OCI-LY3 (cell line): ENCODE results near the gene KPNB1.

Experiments used
- H2AFZ ChIP-seq: fragments of 200-600, 300-600 bp; shearing (Covaris generic); 2 replicates; pipeline ENCODE4 v1.6.0; 2014; ENCODE audit warnings: antibody characterized with exemption, low read depth, low read length
- H3K27ac ChIP-seq: fragments of 200-600, 300-600 bp; sonication (generic); 2 replicates; pipeline ENCODE4 v1.5.1; 2014; ENCODE audit warnings: mild to moderate bottlenecking, low read length, moderate library complexity, mixed read lengths
- H3K27me3 ChIP-seq: fragments of 200-600, 300-600 bp; sonication (generic); 2 replicates; pipeline ENCODE4 v1.6.1; 2014; ENCODE audit warnings: low read depth, low read length, mixed read lengths
- H3K36me3 ChIP-seq: fragments of 200-600, 300-600 bp; sonication (generic); replicated peaks from 2 replicates; pipeline ENCODE3; 2014; ENCODE audit warnings: low read depth, low read length, mixed read lengths
- H3K4me1 ChIP-seq: fragments of 300-600, 200-600 bp; sonication (generic); 2 replicates; pipeline ENCODE4 v1.6.1; 2014; ENCODE audit warnings: low read length, mixed read lengths
- H3K4me2 ChIP-seq: fragments of 200-600, 300-600 bp; sonication (generic); 2 replicates; pipeline ENCODE4 v1.6.1; 2014; ENCODE audit warnings: low read length, mixed read lengths
- H3K4me3 ChIP-seq: fragments of 300-600, 200-600 bp; sonication (generic); 2 replicates; pipeline ENCODE4 v1.5.1; 2014; ENCODE audit warnings: antibody characterized with exemption, mild to moderate bottlenecking, low read length, moderate library complexity
- H3K79me2 ChIP-seq: fragments of 300-600, 200-600 bp; shearing (Covaris generic); 2 replicates; pipeline ENCODE4 v1.6.1; 2014; ENCODE audit warnings: mild to moderate bottlenecking, low read length, mixed read lengths
- H3K9ac ChIP-seq: fragments of 300-600, 200-600 bp; shearing (Covaris generic); 2 replicates; pipeline ENCODE4 v1.6.0; 2014; ENCODE audit warnings: mild to moderate bottlenecking, low read length, moderate library complexity
- H3K9me3 ChIP-seq: fragments of 200-600, 300-600 bp; shearing (Covaris generic); 2 replicates; pipeline ENCODE4 v1.6.1; 2014; ENCODE audit warnings: low read length, mixed read lengths; ENCODE audit not compliant: insufficient read depth
- H4K20me1 ChIP-seq: fragments of 200-600, 300-600 bp; sonication (generic); 2 replicates; pipeline ENCODE4 v1.6.1; 2016; ENCODE audit warnings: low read length, mixed read lengths; ENCODE audit not compliant: insufficient read depth
- EZH2phosphoT487 ChIP-seq: fragments of 200-600 bp; shearing (Covaris generic); IDR thresholded peaks from 2 replicates; pipeline ENCODE4 v1.6.1; 2018; ENCODE audit warnings: antibody characterized with exemption, mixed run types, low read depth
- TF ChIP-seq, protein P1 (sequence below): fragments of 200-600, 300-600 bp; sonication (generic); IDR thresholded peaks from 2 replicates; pipeline ENCODE4 v1.5.1; 2014; ENCODE audit warnings: antibody characterized with exemption, low read length, low read depth

KPNB1 gene

DNA sequence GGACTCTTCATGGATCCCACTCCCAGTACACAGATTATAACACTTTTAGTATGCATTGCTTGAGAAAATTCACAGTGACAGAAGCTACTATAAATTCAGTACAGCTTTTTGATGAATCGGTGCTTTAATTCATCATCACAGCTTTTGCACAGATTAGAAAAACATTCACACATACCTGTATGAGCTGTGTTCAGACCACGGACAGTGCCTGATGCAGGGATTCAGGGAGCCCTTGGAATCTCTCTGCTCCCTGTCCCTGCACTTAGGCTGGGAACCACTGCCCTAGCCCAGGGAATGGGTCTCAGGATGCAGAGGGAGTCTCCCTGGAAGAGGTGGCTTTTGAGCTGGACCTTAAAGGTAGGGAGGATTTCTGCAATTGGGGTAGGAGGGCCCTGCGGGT lies 58.2 kb downstream of the KPNB1 start:
- Histone ChIP-seq H2AFZ (no peak overlapping the region), H3K9me3 (no peaks in the 10 kb centered on the region), H3K4me2 (no peak overlapping the region), H3K4me3 (no peak overlapping the region), H3K79me2 (no peaks in the 10 kb centered on the region), H3K4me1 (peaks cover 19% of the 10 kb centered on the region; the same call in 1 of the 2 replicates), H3K36me3 (no peaks in the 10 kb centered on the region), H3K27ac (no peak overlapping the region), H3K27me3 (peaks cover 59% of the 10 kb centered on the region), H3K9ac (no peak overlapping the region), H4K20me1 (peaks cover 13% of the 10 kb centered on the region; the same call in 1 of the 2 replicates)
- TF ChIP-seq, protein P1, sequence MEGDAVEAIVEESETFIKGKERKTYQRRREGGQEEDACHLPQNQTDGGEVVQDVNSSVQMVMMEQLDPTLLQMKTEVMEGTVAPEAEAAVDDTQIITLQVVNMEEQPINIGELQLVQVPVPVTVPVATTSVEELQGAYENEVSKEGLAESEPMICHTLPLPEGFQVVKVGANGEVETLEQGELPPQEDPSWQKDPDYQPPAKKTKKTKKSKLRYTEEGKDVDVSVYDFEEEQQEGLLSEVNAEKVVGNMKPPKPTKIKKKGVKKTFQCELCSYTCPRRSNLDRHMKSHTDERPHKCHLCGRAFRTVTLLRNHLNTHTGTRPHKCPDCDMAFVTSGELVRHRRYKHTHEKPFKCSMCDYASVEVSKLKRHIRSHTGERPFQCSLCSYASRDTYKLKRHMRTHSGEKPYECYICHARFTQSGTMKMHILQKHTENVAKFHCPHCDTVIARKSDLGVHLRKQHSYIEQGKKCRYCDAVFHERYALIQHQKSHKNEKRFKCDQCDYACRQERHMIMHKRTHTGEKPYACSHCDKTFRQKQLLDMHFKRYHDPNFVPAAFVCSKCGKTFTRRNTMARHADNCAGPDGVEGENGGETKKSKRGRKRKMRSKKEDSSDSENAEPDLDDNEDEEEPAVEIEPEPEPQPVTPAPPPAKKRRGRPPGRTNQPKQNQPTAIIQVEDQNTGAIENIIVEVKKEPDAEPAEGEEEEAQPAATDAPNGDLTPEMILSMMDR = no peak
- no peak for TF ChIP-seq EZH2phosphoT487

DNA sequence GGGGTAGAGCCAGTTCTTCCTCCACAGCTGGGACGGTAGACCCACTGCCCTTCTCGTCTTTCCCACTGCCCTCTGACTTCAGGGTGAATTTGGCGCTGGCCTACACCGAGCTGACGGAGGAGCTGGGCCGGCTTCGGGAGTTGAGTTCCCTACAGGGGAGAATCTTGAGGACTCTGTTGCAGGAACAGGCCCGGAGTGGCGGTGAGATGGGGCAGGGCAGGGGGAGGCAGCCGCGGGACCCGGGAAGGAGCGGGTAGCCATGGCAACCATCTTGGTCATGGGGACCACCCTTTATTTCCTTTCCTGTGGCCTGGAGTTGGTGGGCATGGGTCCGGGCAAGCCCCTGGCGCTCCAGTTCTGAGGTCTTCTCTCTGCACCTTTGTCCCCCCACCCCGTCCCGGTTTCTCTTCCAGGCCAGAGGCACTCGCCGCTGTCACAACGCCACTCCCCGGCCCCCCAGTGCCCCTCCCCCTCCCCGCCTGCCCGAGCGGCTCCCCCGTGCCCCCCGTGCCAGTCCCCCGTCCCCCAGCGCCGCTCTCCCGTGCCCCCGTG lies 58.7 kb downstream of the KPNB1 start:
- H3K4me3 ChIP-seq = no peak overlapping the region
- no peak overlapping the region for H2AFZ ChIP-seq
- H3K36me3 ChIP-seq = no peaks in the 10 kb centered on the region
- no peak overlapping the region for H3K4me2 ChIP-seq
- peaks cover 59% of the 10 kb centered on the region for H3K27me3 ChIP-seq
- no peaks in the 10 kb centered on the region for H3K79me2 ChIP-seq
- no peak for TF ChIP-seq EZH2phosphoT487
- TF ChIP-seq, protein P1 = no peak
- no peak overlapping the region for H3K9ac ChIP-seq
- H3K4me1 ChIP-seq = peaks cover 15% of the 10 kb centered on the region; the same call in 1 of the 2 replicates
- peaks cover 16% of the 10 kb centered on the region; the same call in 1 of the 2 replicates for H4K20me1 ChIP-seq
- no peaks in the 10 kb centered on the region for H3K9me3 ChIP-seq
- no peak overlapping the region for H3K27ac ChIP-seq

DNA sequence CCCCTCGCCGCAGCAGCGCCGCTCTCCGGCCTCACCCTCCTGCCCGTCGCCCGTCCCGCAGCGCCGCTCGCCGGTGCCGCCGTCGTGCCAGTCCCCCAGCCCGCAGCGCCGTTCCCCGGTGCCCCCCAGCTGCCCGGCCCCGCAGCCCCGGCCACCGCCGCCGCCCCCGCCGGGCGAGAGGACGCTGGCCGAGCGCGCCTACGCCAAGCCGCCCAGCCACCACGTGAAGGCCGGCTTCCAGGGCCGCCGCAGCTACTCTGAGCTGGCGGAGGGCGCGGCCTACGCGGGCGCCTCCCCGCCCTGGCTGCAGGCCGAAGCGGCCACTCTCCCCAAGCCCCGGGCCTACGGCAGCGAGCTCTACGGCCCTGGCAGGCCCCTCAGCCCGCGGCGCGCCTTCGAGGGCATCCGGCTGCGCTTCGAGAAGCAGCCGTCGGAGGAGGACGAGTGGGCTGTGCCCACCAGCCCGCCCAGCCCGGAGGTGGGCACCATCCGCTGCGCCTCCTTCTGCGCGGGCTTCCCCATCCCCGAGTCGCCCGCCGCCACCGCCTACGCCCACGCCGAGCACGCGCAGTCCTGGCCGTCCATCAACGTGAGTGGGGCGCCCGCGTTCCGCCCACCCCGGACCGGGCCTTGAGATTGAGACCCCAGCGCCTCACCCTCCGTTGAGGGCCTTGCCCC lies 59.3 kb downstream of the KPNB1 start:
- no peaks in the 10 kb centered on the region for H3K36me3 ChIP-seq
- no peak overlapping the region for H3K27ac ChIP-seq
- peaks cover 14% of the 10 kb centered on the region for H3K4me1 ChIP-seq
- H2AFZ ChIP-seq = no peak overlapping the region
- H3K9me3 ChIP-seq = no peaks in the 10 kb centered on the region
- no peak overlapping the region for H3K4me2 ChIP-seq
- TF ChIP-seq, protein P1 = no peak
- no peak for TF ChIP-seq EZH2phosphoT487
- H4K20me1 ChIP-seq = peaks cover 16% of the 10 kb centered on the region; the same call in 1 of the 2 replicates
- no peak overlapping the region for H3K9ac ChIP-seq
- H3K4me3 ChIP-seq = no peak overlapping the region
- no peaks in the 10 kb centered on the region for H3K79me2 ChIP-seq
- peaks cover 59% of the 10 kb centered on the region for H3K27me3 ChIP-seq

DNA sequence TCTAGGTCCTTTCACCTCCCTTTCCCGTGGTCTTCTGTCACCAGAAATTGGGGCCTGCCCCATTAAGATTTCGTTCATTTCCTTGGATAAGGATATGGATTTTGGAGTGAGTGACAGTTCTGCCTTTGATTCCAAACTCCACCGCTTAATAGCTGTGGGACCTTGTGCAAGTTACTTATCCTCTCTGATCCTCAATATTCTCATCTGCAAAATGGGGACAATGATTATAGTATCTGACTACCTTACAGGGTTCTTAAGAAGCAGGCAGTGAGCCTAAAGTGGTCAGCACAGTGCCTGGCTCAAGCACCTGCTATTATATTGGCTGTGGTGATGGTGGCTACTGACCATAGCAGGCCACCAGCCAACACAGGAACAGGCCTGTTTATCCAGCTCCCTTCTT lies 59.9 kb downstream of the KPNB1 start:
- no peaks in the 10 kb centered on the region for H3K79me2 ChIP-seq
- H3K9me3 ChIP-seq = no peaks in the 10 kb centered on the region
- no peak overlapping the region for H3K4me3 ChIP-seq
- H3K27ac ChIP-seq = no peak overlapping the region
- no peak for TF ChIP-seq EZH2phosphoT487
- TF ChIP-seq, protein P1 = no peak
- no peak overlapping the region for H2AFZ ChIP-seq
- no peaks in the 10 kb centered on the region for H3K36me3 ChIP-seq
- H3K4me1 ChIP-seq = peaks cover 19% of the 10 kb centered on the region
- peaks cover 16% of the 10 kb centered on the region; the same call in 1 of the 2 replicates for H4K20me1 ChIP-seq
- H3K4me2 ChIP-seq = no peak overlapping the region
- H3K9ac ChIP-seq = no peak overlapping the region
- H3K27me3 ChIP-seq = peaks cover 59% of the 10 kb centered on the region
